ENCODE data around the gene HSPB1.
A peak's percentile ranks its signal among the peaks of the same experiment; 100 is the strongest.
"Not testable (repeated sequence)": the region's sequence is repeated elsewhere in the genome, so short reads cannot be mapped to it uniquely, and the experiment has no call there.

HSPB1 gene

DNA sequence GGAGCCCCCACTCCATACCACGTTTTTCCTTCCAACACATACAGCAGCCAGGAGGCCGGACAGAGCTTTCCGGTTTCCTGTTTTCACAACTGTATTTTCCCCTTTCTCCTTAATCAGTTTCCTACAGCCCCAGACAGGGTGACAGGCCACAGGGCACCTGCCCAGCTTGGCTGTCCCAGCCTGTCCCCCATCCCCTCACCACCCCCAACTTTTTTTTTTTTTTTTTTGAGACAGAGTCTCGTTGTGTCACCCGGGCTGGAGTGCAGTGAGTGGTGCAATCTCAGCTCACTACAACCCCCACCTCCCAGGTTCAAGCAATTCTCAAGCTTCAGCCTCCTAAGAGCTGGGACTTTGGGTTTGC is 10.3 kb upstream of the HSPB1 start:
- DNase-seq, result no peak
- Histone ChIP-seq H3K4me3 (ENCODE audit: insufficient read depth, low read depth, low read length, poor library complexity, severe bottlenecking) (no peak overlapping the region), H3K27ac (ENCODE audit: insufficient read depth, low read length, poor library complexity, severe bottlenecking) (no peak overlapping the region), H3K9me3 (ENCODE audit: control insufficient read depth, low read length) (no peaks in the 10 kb centered on the region), H3K4me1 (ENCODE audit: control insufficient read depth, insufficient read depth, low read length, poor library complexity, severe bottlenecking) (peaks cover 4% of the 10 kb centered on the region), H3K36me3 (ENCODE audit: control insufficient read depth, insufficient read depth, low read length) (no peaks in the 10 kb centered on the region), H3K27me3 (replicated peaks; ENCODE audit: control insufficient read depth, insufficient read depth, low read length, poor library complexity, severe bottlenecking) (no peaks in the 10 kb centered on the region)

DNA sequence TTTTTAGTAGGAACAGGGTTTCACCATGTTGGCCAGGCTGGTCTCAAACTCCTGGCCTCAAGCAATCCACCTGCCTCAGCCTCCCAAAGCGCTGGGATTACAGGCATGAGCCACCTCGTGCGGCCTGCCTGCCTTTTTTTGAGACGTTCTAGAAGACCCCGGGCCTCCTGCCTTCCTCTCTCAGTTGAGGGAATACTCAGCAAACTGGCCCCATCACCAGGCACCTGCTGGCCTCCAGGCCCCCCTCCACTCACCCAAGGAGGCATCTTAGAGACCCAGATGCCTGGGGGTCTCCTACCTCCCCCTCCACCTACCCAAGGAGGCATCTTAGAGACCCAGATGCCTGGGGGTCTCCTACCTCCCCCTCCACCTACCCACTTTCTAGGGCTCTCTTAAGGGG is 9.6 kb upstream of the HSPB1 start:
- H3K36me3 ChIP-seq (ENCODE audit: control insufficient read depth, insufficient read depth, low read length); DNase-seq; H3K4me3 ChIP-seq (ENCODE audit: insufficient read depth, low read depth, low read length, poor library complexity, severe bottlenecking); H3K27me3 ChIP-seq (replicated peaks; ENCODE audit: control insufficient read depth, insufficient read depth, low read length, poor library complexity, severe bottlenecking); H3K27ac ChIP-seq (ENCODE audit: insufficient read depth, low read length, poor library complexity, severe bottlenecking); H3K4me1 ChIP-seq (ENCODE audit: control insufficient read depth, insufficient read depth, low read length, poor library complexity, severe bottlenecking); H3K9me3 ChIP-seq (ENCODE audit: control insufficient read depth, low read length): not testable (repeated sequence)

DNA sequence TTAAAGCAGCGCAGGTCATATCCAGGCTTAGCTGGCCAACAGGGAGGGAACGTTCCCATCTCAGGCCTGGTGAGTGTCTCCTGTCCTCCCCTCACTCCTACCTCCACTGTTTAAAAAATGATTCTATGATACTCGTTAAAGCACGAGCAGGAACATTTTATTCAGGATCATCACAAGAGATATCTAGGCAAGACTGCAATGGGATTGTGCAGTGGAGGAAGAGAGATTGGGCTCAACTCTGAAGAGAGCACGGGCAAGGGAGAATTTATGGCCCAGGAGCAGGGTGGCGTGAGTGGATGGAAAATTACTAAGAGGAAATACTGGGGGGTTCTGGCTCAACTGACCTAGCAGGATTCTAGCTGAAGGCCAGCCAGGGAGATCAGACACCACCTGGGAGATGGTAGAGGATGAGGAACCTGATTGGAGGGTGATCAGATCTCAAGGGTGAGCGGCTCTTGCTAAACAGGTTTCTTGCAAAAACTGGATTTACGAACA is 9.0 kb upstream of the HSPB1 start:
- H3K36me3 ChIP-seq (ENCODE audit: control insufficient read depth, insufficient read depth, low read length), result no peaks in the 10 kb centered on the region
- H3K9me3 ChIP-seq (ENCODE audit: control insufficient read depth, low read length), result no peaks in the 10 kb centered on the region
- DNase-seq, result no peak
- no peak overlapping the region for H3K4me3 ChIP-seq (ENCODE audit: insufficient read depth, low read depth, low read length, poor library complexity, severe bottlenecking)
- peaks cover 4% of the 10 kb centered on the region for H3K4me1 ChIP-seq (ENCODE audit: control insufficient read depth, insufficient read depth, low read length, poor library complexity, severe bottlenecking)
- no peak overlapping the region for H3K27ac ChIP-seq (ENCODE audit: insufficient read depth, low read length, poor library complexity, severe bottlenecking)
- no peaks in the 10 kb centered on the region for H3K27me3 ChIP-seq (replicated peaks; ENCODE audit: control insufficient read depth, insufficient read depth, low read length, poor library complexity, severe bottlenecking)

GRCh38 chr7:76294344-76295024 is 8.0 kb upstream of the HSPB1 start:
- H3K36me3 ChIP-seq (ENCODE audit: control insufficient read depth, insufficient read depth, low read length), result no peaks in the 10 kb centered on the region
- H3K9me3 ChIP-seq (ENCODE audit: control insufficient read depth, low read length), result no peaks in the 10 kb centered on the region
- H3K4me1 ChIP-seq (ENCODE audit: control insufficient read depth, insufficient read depth, low read length, poor library complexity, severe bottlenecking), result peaks cover 4% of the 10 kb centered on the region
- no peak for DNase-seq
- H3K27me3 ChIP-seq (replicated peaks; ENCODE audit: control insufficient read depth, insufficient read depth, low read length, poor library complexity, severe bottlenecking), result no peaks in the 10 kb centered on the region
- no peak overlapping the region for H3K27ac ChIP-seq (ENCODE audit: insufficient read depth, low read length, poor library complexity, severe bottlenecking)
- no peak overlapping the region for H3K4me3 ChIP-seq (ENCODE audit: insufficient read depth, low read depth, low read length, poor library complexity, severe bottlenecking)

GRCh38 chr7:76296743-76297740 is 5.4 kb upstream of the HSPB1 start:
- DNase-seq, result no peak
- H3K36me3 ChIP-seq (ENCODE audit: control insufficient read depth, insufficient read depth, low read length), result no peaks in the 10 kb centered on the region
- H3K27ac ChIP-seq (ENCODE audit: insufficient read depth, low read length, poor library complexity, severe bottlenecking), result no peak overlapping the region
- no peaks in the 10 kb centered on the region for H3K9me3 ChIP-seq (ENCODE audit: control insufficient read depth, low read length)
- H3K4me3 ChIP-seq (ENCODE audit: insufficient read depth, low read depth, low read length, poor library complexity, severe bottlenecking), result no peak overlapping the region
- no peaks in the 10 kb centered on the region for H3K27me3 ChIP-seq (replicated peaks; ENCODE audit: control insufficient read depth, insufficient read depth, low read length, poor library complexity, severe bottlenecking)
- H3K4me1 ChIP-seq (ENCODE audit: control insufficient read depth, insufficient read depth, low read length, poor library complexity, severe bottlenecking), result no peaks in the 10 kb centered on the region

GRCh38 chr7:76300166-76300731 is 2.2 kb upstream of the HSPB1 start:
- no peaks in the 10 kb centered on the region for H3K36me3 ChIP-seq (ENCODE audit: control insufficient read depth, insufficient read depth, low read length)
- H3K9me3 ChIP-seq (ENCODE audit: control insufficient read depth, low read length), result no peaks in the 10 kb centered on the region
- no peak overlapping the region for H3K4me3 ChIP-seq (ENCODE audit: insufficient read depth, low read depth, low read length, poor library complexity, severe bottlenecking)
- no peak overlapping the region for H3K27ac ChIP-seq (ENCODE audit: insufficient read depth, low read length, poor library complexity, severe bottlenecking)
- no peaks in the 10 kb centered on the region for H3K27me3 ChIP-seq (replicated peaks; ENCODE audit: control insufficient read depth, insufficient read depth, low read length, poor library complexity, severe bottlenecking)
- peaks cover 8% of the 10 kb centered on the region for H3K4me1 ChIP-seq (ENCODE audit: control insufficient read depth, insufficient read depth, low read length, poor library complexity, severe bottlenecking)
- DNase-seq, result no peak

DNA sequence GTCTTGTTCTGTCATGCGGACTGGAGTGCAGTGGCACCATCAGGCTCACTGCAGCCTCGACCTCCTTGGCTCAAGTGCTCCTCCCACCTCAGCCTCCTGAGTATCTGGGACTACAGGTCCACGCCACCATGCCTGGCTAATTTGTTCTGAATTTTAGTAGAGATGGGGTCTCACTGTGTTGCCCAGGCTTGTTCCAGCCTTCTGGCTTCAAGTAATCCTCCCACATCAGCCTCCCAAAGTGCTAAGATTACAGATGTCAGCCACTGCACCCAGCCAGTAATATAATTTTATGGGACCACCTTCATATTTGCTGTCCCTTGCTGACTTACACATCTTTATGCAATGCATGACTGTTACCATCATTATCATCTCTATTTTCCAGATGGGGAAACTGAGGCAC is 1.5 kb upstream of the HSPB1 start:
- Histone ChIP-seq H3K27me3 (replicated peaks; ENCODE audit: control insufficient read depth, insufficient read depth, low read length, poor library complexity, severe bottlenecking) (no peaks in the 10 kb centered on the region), H3K27ac (ENCODE audit: insufficient read depth, low read length, poor library complexity, severe bottlenecking) (no peak overlapping the region), H3K4me3 (ENCODE audit: insufficient read depth, low read depth, low read length, poor library complexity, severe bottlenecking) (no peak overlapping the region), H3K36me3 (ENCODE audit: control insufficient read depth, insufficient read depth, low read length) (no peaks in the 10 kb centered on the region), H3K4me1 (ENCODE audit: control insufficient read depth, insufficient read depth, low read length, poor library complexity, severe bottlenecking) (peaks cover 8% of the 10 kb centered on the region), H3K9me3 (ENCODE audit: control insufficient read depth, low read length) (no peaks in the 10 kb centered on the region)
- no peak for DNase-seq

GRCh38 chr7:76303202-76304147 is 1.0 kb downstream of the HSPB1 start:
- peak; percentile 67 to 81 (median 73) for DNase-seq
- Histone ChIP-seq H3K9me3 (ENCODE audit: control insufficient read depth, low read length) (no peaks in the 10 kb centered on the region), H3K27me3 (replicated peaks; ENCODE audit: control insufficient read depth, insufficient read depth, low read length, poor library complexity, severe bottlenecking) (no peaks in the 10 kb centered on the region), H3K4me3 (ENCODE audit: insufficient read depth, low read depth, low read length, poor library complexity, severe bottlenecking) (peak overlapping the region; percentile 62), H3K36me3 (ENCODE audit: control insufficient read depth, insufficient read depth, low read length) (no peaks in the 10 kb centered on the region), H3K27ac (ENCODE audit: insufficient read depth, low read length, poor library complexity, severe bottlenecking) (peak overlapping the region; percentile 65), H3K4me1 (ENCODE audit: control insufficient read depth, insufficient read depth, low read length, poor library complexity, severe bottlenecking) (peaks cover 8% of the 10 kb centered on the region)

DNA sequence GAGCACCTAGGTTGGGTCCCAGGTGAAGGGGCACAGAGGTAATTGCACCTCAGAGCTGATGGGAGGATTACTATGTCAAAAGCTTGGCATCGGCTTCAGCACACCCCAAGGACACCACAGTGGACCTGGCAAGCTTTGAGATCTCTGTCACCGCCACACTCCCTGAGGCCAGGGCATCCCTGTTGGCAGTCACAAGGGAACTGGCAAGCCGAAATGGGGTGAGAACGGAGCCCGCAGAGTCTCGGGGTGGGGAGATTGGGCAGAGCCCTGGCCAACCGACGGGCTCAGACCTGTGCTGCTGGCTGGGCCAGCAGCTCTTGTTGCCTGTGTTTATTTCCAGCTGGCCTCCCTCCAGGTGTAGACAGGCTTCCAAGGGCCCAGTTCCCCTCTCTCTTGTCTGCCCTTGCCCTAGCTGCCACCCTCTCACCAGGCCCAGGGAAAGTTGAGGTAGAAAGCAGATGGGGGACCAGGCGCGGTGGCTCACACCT is 2.5 kb downstream of the HSPB1 start:
- DNase-seq, result no peak
- Histone ChIP-seq H3K36me3 (ENCODE audit: control insufficient read depth, insufficient read depth, low read length) (no peaks in the 10 kb centered on the region), H3K4me1 (ENCODE audit: control insufficient read depth, insufficient read depth, low read length, poor library complexity, severe bottlenecking) (peaks cover 8% of the 10 kb centered on the region), H3K27me3 (replicated peaks; ENCODE audit: control insufficient read depth, insufficient read depth, low read length, poor library complexity, severe bottlenecking) (no peaks in the 10 kb centered on the region), H3K27ac (ENCODE audit: insufficient read depth, low read length, poor library complexity, severe bottlenecking) (no peak overlapping the region), H3K4me3 (ENCODE audit: insufficient read depth, low read depth, low read length, poor library complexity, severe bottlenecking) (no peak overlapping the region), H3K9me3 (ENCODE audit: control insufficient read depth, low read length) (no peaks in the 10 kb centered on the region)

Data from effector memory CD4-positive, alpha-beta T cell (primary cell).